GM23248 (cell line): ENCODE data around the gene DENND1A. TPM values are rescaled to one million over a fixed set of nuclear protein-coding genes. Genes with fewer than 3 reads are reported as not detected.

ENCODE experiments used
- DNase-seq: peaks from one replicate; pipeline ENCODE4 v3.0.0-alpha.2; 2015
- H2AFZ ChIP-seq: fragments of 200-600 bp; sonication (generic); 2 replicates; pipeline ENCODE4 v1.6.1; 2016; ENCODE audit warnings: antibody characterized with exemption
- H3F3A ChIP-seq: fragments of 200-600 bp; sonication (generic); 2 replicates; pipeline ENCODE4 v1.6.1; 2016; ENCODE audit warnings: mild to moderate bottlenecking, antibody characterized with exemption, mixed run types; ENCODE audit not compliant: insufficient read depth
- H3K27ac ChIP-seq: fragments of 200-600 bp; sonication (generic); 2 replicates; pipeline ENCODE4 v1.5.1; 2016; ENCODE audit warnings: mild to moderate bottlenecking
- H3K27me3 ChIP-seq: fragments of 200-600 bp; sonication (generic); replicated peaks from 2 replicates; pipeline ENCODE4 v1.6.1; 2016; ENCODE audit warnings: mild to moderate bottlenecking; ENCODE audit not compliant: insufficient read depth
- H3K36me3 ChIP-seq: fragments of 200-600 bp; sonication (generic); 2 replicates; pipeline ENCODE4 v1.6.1; 2016; ENCODE audit warnings: low read depth, mild to moderate bottlenecking
- H3K4me1 ChIP-seq: fragments of 200-600 bp; sonication (generic); 2 replicates; pipeline ENCODE4 v1.6.1; 2016; ENCODE audit warnings: mild to moderate bottlenecking; ENCODE audit not compliant: insufficient read depth
- H3K4me2 ChIP-seq: fragments of 200-600 bp; sonication (generic); one replicate; pipeline ENCODE4 v1.6.1; 2016; ENCODE audit warnings: mild to moderate bottlenecking; ENCODE audit not compliant: unreplicated experiment
- H3K4me3 ChIP-seq: fragments of 200-600 bp; sonication (generic); 2 replicates; pipeline ENCODE4 v1.5.1; 2016; ENCODE audit warnings: mild to moderate bottlenecking
- H3K79me2 ChIP-seq: fragments of 200-600 bp; sonication (generic); 2 replicates; pipeline ENCODE4 v1.6.1; 2016; ENCODE audit warnings: mild to moderate bottlenecking; ENCODE audit not compliant: insufficient read depth
- H3K9ac ChIP-seq: fragments of 200-600 bp; sonication (generic); 2 replicates; pipeline ENCODE4 v1.6.1; 2016; ENCODE audit warnings: mild to moderate bottlenecking
- H3K9me2 ChIP-seq: fragments of 200-600 bp; sonication (generic); 2 replicates; pipeline ENCODE4 v1.6.1; 2016; ENCODE audit warnings: mixed run types, mild to moderate bottlenecking, moderate library complexity; ENCODE audit not compliant: insufficient read depth
- H3K9me3 ChIP-seq: fragments of 200-600 bp; sonication (generic); one replicate; pipeline ENCODE4 v1.6.1; 2017; ENCODE audit warnings: low read depth
- H4K20me1 ChIP-seq: fragments of 200-600 bp; sonication (generic); 2 replicates; pipeline ENCODE4 v1.6.0; 2016; ENCODE audit not compliant: insufficient read depth
- EZH2 ChIP-seq: fragments of 200-600 bp; sonication (generic); IDR thresholded peaks from 2 replicates; pipeline ENCODE4 v1.6.1; 2018; ENCODE audit warnings: antibody characterized with exemption, mild to moderate bottlenecking; ENCODE audit not compliant: insufficient read depth, poor library complexity, severe bottlenecking
- EZH2phosphoT487 ChIP-seq: fragments of 200-600 bp; sonication (generic); IDR thresholded peaks from 2 replicates; pipeline ENCODE4 v1.6.1; 2018; ENCODE audit warnings: antibody characterized with exemption, moderate library complexity, mild to moderate bottlenecking, low read depth; ENCODE audit not compliant: insufficient read depth
- WGBS, 2 experiments: methylation state at CpG; one replicate each; pipeline ENCODE4 v1.1.6; 2015 to 2017; ENCODE audit warnings: low lambda C conversion rate in 2 of 2, low coverage in 1 of 2; ENCODE audit errors: missing lambda C conversion rate in 2 of 2; 5-methylcytosine and 5-hydroxymethylcytosine counted together
- in situ Hi-C: fragments of 300-500 bp; cut with MboI; formaldehyde crosslinking; loops from 2 replicates; pipeline ENCODE4 v1.15.0; 2020
- polyA plus RNA-seq: library from polyadenylated mRNA; unstranded; fragments of >200 nt; fragmentation: Nextera tagmentation; extraction: Ambion mirVana; gene quantifications from 2 replicates; pipeline ENCODE4 v1.2.1, GENCODE V29; 2016
- total RNA-seq: library from RNA; depleted of rRNA; stranded (reverse); fragments of >200 nt; shearing (Covaris generic); gene quantifications from 2 replicates; pipeline ENCODE4 v1.2.3, GENCODE V29; 2014

DENND1A gene
- total and polyA plus RNA-seq, 2 experiments from 2014 or later = 13.2 to 16.4 TPM

DNA sequence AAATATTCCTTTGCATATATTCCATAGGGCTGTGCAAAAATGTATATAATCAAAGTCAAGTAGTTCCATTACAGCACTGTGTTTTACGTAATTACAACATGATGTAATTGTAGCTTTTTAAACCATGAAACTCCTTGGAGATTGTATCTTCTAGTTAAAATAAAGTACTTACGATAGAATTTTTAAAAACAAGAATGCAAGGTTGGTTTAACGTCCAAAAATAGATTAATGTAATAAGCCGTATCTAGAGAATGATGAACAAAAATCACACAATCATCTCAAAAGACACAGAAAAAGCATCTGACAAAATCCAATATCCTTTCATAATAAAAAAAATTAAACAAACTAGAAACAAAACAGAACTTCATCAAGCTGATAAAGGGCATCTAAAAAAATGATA lies 86.2 kb downstream of the DENND1A start:
- in situ Hi-C loops = no loop called here
- H3K27me3 ChIP-seq = no peaks in the 10 kb centered on the region
- H3K4me1 ChIP-seq = no peaks in the 10 kb centered on the region
- no peak overlapping the region for H2AFZ ChIP-seq
- H3K9me3 ChIP-seq = no peaks in the 10 kb centered on the region
- no peak overlapping the region for H3K4me3 ChIP-seq
- no peaks in the 10 kb centered on the region for H3F3A ChIP-seq
- H3K79me2 ChIP-seq = peaks cover 11% of the 10 kb centered on the region; the same call in 1 of the 2 replicates
- H3K27ac ChIP-seq = no peak overlapping the region
- H3K36me3 ChIP-seq = peaks cover 12% of the 10 kb centered on the region; the same call in 1 of the 2 replicates
- no peaks in the 10 kb centered on the region for H4K20me1 ChIP-seq
- H3K4me2 ChIP-seq = no peak overlapping the region
- H3K9ac ChIP-seq = no peak overlapping the region
- no peak for TF ChIP-seq EZH2phosphoT487
- TF ChIP-seq EZH2 = no peak
- no peaks in the 10 kb centered on the region for H3K9me2 ChIP-seq
- WGBS, 2 experiments = 94 to 99% methylated on average over 4 of the region's 4 CpGs
- no peak for DNase-seq

DNA sequence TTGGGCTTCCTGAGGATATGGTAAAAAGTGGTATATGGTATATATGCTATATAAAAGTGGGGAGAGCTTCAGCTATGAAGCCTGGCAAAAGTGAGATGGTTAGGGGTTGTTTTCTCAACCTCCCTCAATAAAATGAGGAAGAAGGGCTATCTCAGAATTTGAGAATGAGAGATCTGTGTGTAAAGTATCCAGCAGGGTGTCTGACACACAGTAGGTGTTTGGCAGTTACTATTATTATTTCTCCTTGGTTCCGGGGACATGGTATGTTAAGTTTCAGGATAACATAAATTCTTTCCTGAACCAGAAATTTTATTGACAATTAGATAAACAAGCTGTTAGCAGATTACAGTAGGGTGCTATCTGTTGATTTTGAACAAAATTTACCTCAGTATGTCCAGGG lies 94.1 kb downstream of the DENND1A start:
- no peaks in the 10 kb centered on the region for H3F3A ChIP-seq
- H3K27me3 ChIP-seq = no peaks in the 10 kb centered on the region
- no peaks in the 10 kb centered on the region for H4K20me1 ChIP-seq
- no peaks in the 10 kb centered on the region for H3K9me2 ChIP-seq
- H3K9ac ChIP-seq = no peak overlapping the region
- no peak for TF ChIP-seq EZH2phosphoT487
- no peak for TF ChIP-seq EZH2
- DNase-seq = no peak
- H2AFZ ChIP-seq = no peak overlapping the region
- in situ Hi-C loops = no loop called here
- H3K36me3 ChIP-seq = no peaks in the 10 kb centered on the region
- WGBS, 2 experiments = 72 to 74% methylated on average over 1 of the region's 1 CpG
- H3K9me3 ChIP-seq = no peaks in the 10 kb centered on the region
- H3K4me3 ChIP-seq = no peak overlapping the region
- H3K4me1 ChIP-seq = 0 out of 2 replicates have a peak, but pooled peaks cover 9% of the 10 kb centered on the region
- peaks cover 44% of the 10 kb centered on the region for H3K79me2 ChIP-seq
- H3K27ac ChIP-seq = no peak overlapping the region
- no peak overlapping the region for H3K4me2 ChIP-seq

DNA sequence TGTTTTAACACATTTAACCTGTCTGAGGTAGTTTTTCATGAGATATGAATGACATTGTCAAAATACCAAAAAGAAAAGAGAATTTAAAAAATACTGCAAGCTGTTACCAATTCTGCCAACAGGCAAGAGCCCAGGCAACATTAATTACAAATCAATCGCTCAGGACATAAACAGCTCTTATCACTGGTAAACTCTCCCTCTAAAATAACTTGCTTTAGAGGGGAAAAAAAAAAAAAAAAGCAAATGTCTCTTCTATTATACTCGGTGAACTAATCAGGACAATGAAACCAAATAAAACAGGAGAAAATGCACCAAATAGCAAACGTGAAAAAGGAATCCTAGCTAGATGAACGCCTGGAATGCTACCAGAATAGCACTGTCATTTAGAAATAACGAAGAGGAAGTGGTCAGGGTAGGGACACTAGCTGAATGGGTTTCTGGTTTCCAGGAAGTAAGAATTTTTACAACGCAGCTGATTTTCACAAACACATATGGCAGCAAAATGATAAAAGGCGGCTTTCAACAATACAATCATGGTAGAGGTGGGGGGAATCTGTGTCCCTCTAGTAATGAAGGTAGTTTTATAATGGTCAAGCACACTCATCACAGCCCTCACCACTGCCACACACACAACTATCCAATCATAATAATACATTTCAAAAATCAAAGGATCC lies 94.9 kb downstream of the DENND1A start:
- peak overlapping the region; percentile 46 for H3K4me3 ChIP-seq

DNA sequence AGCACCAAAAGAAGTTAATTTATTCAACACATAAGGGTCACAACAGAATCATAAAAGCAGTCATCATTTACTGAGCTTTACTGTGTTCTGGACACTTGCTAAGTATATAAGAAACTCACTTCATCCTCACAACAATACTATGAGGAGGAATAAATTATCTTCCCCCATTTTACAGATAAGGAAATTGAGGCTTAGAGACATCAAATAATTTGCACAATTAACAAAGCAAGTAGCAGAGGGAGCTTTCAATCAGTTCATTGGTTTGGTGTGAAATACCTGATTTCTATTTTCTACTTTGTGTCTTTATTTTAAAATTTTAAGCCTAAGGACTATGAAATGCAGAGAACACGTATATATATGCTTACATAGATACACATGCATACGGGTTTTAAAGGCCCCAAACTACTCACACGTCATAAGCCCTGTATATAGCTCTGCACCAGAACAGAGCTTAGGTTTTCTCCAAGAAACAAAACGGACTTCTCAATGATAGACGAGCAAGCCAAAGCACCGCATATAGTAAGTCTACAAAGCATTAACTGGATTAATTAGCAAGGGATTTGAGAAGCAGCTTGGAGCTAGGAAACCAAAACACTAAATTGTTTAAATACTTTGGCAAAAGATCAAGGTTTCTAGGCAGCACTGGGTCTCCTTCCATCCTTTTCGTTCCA lies 95.6 kb downstream of the DENND1A start:
- 78 to 79% methylated on average over 7 of the region's 7 CpGs for WGBS, 2 experiments
- H3K9me3 ChIP-seq = peaks cover 5% of the 10 kb centered on the region
- no peaks in the 10 kb centered on the region for H3K9me2 ChIP-seq
- no peaks in the 10 kb centered on the region for H3K27me3 ChIP-seq
- no peaks in the 10 kb centered on the region for H4K20me1 ChIP-seq
- in situ Hi-C loops = no loop called here
- no peak overlapping the region for H2AFZ ChIP-seq
- H3K4me2 ChIP-seq = peak overlapping the region; percentile 71
- DNase-seq = peak; percentile 3
- no peaks in the 10 kb centered on the region for H3K36me3 ChIP-seq
- H3K9ac ChIP-seq = no peak overlapping the region
- H3K4me3 ChIP-seq = peak overlapping the region; percentile 46; the same call in 1 of the 2 replicates
- H3K79me2 ChIP-seq = peaks cover 52% of the 10 kb centered on the region
- H3K27ac ChIP-seq = no peak overlapping the region
- TF ChIP-seq EZH2phosphoT487 = no peak
- no peak for TF ChIP-seq EZH2
- 0 out of 2 replicates have a peak, but pooled peaks cover 9% of the 10 kb centered on the region for H3K4me1 ChIP-seq
- H3F3A ChIP-seq = no peaks in the 10 kb centered on the region

More for the DNA sequence above, 94.9 kb downstream of the DENND1A start:
- H4K20me1 ChIP-seq = no peaks in the 10 kb centered on the region
- H3K9ac ChIP-seq = no peak overlapping the region
- no peaks in the 10 kb centered on the region for H3K27me3 ChIP-seq
- TF ChIP-seq EZH2 (no peak), EZH2phosphoT487 (no peak)
- no peaks in the 10 kb centered on the region for H3F3A ChIP-seq
- peak overlapping the region; percentile 38 for H2AFZ ChIP-seq
- H3K4me2 ChIP-seq = peak overlapping the region; percentile 71
- WGBS, 2 experiments = 21 to 25% methylated on average over 7 of the region's 7 CpGs
- peaks cover 47% of the 10 kb centered on the region for H3K79me2 ChIP-seq
- H3K9me3 ChIP-seq = peaks cover under 1% of the 10 kb centered on the region
- 0 out of 2 replicates have a peak, but pooled peaks cover 9% of the 10 kb centered on the region for H3K4me1 ChIP-seq
- in situ Hi-C loops = no loop called here
- peak; percentile 45 for DNase-seq
- no peaks in the 10 kb centered on the region for H3K36me3 ChIP-seq
- H3K27ac ChIP-seq = no peak overlapping the region
- H3K9me2 ChIP-seq = no peaks in the 10 kb centered on the region
